ENCODE measurements around the gene SDCBP2. TPM values are rescaled to one million over a fixed set of nuclear protein-coding genes. Genes with fewer than 3 reads are reported as not detected.

SDCBP2 gene
- total and polyA plus RNA-seq, 10 of the 15 experiments (the other 5 are each of a cell fraction or from before 2014, with no cell fraction given) = 0.16 to 2.4 (median 1.1) TPM; not detected in 1

DNA sequence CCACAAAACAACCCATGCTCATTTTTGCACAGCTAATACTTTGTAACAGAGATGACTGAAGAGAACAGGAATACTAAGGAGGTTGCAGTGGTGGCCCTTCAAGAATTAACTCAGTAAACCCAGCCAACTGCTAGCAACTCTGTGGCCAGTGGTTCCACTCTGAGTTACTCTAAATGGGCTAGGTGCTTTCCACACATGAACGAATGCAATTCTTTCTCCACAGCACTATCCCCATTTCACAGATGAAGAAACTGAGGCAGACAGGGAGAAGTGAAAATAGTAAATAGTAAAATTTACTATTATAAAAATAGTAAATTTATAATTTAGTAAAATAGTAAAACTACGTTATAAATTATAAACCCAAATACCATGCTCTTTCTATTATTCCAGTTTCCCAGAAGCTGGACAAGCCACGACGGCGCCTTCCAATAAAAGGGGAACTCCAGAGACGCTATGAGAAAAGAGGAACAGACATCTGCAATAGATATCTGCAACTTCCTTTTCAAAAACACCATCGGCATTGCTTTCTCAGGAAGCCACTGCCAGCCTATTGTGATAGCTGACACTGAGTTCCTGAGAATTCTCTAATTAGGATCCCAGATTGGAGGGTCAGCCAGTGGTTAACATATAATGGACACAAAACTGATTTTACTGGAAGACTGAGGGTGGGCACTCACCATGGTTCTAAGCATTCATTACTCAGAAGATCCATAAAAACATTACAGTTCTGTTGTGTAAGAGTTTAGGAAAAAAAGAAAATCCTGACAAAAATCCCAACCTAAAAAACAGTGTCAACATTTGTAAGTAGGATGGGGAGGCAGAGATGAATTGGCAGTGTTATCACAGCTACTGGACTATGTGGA is 47.7 kb upstream of the SDCBP2 start (continued):
- no peak for TF ChIP-seq ZBTB40 (IDR thresholded peaks at IDR 0.05; ENCODE audit: borderline replicate concordance)
- peak; percentile 95 for TF ChIP-seq SPI1 (IDR thresholded peaks at IDR 0.05; ENCODE audit: borderline replicate concordance, insufficient read depth, low read depth, low read length)
- TF ChIP-seq, protein P1, sequence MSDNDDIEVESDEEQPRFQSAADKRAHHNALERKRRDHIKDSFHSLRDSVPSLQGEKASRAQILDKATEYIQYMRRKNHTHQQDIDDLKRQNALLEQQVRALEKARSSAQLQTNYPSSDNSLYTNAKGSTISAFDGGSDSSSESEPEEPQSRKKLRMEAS (IDR thresholded peaks at IDR 0.05; ENCODE audit: low read depth, low read length) = no peak
- TF ChIP-seq IKZF1 (conservative IDR thresholded peaks at IDR 0.05) = peak; percentile 57
- TF ChIP-seq YBX1 (IDR thresholded peaks at IDR 0.05) = no peak
- no peak for TF ChIP-seq EGR1 (IDR thresholded peaks at IDR 0.05; ENCODE audit: borderline replicate concordance in 1 of 2, low read depth in 2 of 2, low read length in 2 of 2)

All from GM12878 (cell line).